Measurements from ENCODE around the gene DOCK11.

GRCh38 chrX:118520216-118521206 lies 24.9 kb downstream of the DOCK11 start:
- peak; percentile 93 for TF ChIP-seq RXRA (IDR thresholded peaks at IDR 0.05; ENCODE audit: borderline replicate concordance, low read depth)
- TF ChIP-seq CTCF (IDR thresholded peaks at IDR 0.05), result no peak
- TF ChIP-seq GATA2 (CRISPR knock-in tag; IDR thresholded peaks at IDR 0.05), result no peak
- no peak for TF ChIP-seq GABPA (IDR thresholded peaks at IDR 0.05; ENCODE audit: low read depth)
- TF ChIP-seq JUND (IDR thresholded peaks at IDR 0.05), result peak; percentile 78
- TF ChIP-seq SMC3 (IDR thresholded peaks at IDR 0.05; ENCODE audit: low read depth, low read length), result no peak
- no peak for TF ChIP-seq TAF1 (IDR thresholded peaks at IDR 0.05; ENCODE audit: borderline replicate concordance, low read depth, low read length)
- no peak for TF ChIP-seq RCOR1 (IDR thresholded peaks at IDR 0.05; ENCODE audit: low read length)
- TF ChIP-seq MEF2A (IDR thresholded peaks at IDR 0.05; ENCODE audit: borderline replicate concordance, low read depth), result no peak
- TF ChIP-seq RAD21 (IDR thresholded peaks at IDR 0.05; ENCODE audit: low read length), result no peak
- TF ChIP-seq EP300 (IDR thresholded peaks at IDR 0.05; ENCODE audit: borderline replicate concordance in 1 of 2, low read depth in 1 of 2, low read length in 1 of 2), result peak in 1 of 2 experiments; percentile 58; a peak in 2 of 4 replicates
- no peak for TF ChIP-seq MXI1 (IDR thresholded peaks at IDR 0.05; ENCODE audit: low read depth, low read length)
- TF ChIP-seq POLR2AphosphoS5 (IDR thresholded peaks at IDR 0.05; ENCODE audit: low read depth, low read length), result peak; percentile 74; the same call in 1 of the 2 replicates
